NCI-H2107 (cell line): ENCODE data around the gene SPSB1.
"Not testable (repeated sequence)": the region's sequence is repeated elsewhere in the genome, so short reads cannot be mapped to it uniquely, and the experiment has no call there.

Source experiments
- DNase-seq: peaks from one replicate; lab custom pipeline; 2025; lab: John Stamatoyannopoulos, UW

Gene SPSB1

DNA sequence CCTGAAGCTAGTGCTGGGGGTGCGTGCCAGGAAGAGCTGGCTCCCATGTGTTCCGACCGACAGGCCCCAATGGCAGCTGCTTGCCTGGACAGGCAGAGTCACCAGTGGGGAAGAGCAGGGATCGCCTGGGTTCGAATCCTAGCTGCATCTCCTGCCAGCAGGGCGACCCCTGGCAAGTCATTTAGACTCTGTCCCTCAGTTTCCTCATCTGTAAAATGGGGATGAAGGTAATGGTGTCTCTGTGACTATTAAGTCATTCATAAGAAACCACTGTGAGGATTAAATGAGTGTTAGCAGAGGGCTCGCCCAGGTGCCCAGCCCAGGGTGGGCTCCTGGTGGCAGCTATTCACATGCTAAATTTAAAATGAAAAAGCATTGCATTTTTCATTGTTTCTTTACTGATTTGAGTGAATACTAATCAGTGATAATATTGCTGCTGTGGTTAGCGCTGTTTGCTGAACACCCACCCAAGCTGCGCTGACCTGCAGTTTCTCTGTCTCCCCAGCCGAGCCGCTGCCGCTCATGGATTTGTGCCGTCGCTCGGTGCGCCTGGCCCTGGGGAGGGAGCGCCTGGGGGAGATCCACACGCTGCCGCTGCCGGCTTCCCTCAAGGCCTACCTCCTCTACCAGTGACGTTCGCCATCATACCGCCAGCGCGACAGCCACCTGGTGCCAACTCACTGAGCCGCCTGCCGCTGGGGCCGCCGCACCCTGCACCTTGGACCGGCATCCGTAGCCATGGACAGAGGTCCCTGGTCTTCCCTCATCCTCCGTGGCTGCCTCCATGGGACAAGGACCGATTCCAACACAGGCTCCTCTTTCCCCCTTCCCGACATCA lies 74.5 kb downstream of the SPSB1 start:
- no peak for DNase-seq

DNA sequence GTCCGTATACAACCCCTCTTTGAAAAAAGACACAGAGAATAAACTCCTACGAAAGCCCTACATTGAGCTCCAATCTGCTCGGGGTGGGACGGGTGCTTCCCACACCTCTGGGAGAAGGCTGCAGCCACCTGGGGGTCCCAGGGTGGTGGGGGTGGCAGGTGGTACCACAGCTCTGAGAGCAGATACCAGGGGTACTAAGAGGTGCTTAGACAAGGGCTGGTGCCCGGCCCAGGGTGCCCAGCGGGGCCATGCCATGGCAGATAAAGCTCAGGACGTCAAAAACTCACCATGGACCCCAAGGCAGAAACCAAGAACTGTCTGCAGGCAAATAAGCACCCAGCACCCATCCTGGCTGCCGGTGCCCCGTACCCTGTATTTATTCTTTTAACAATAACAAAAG lies 75.1 kb downstream of the SPSB1 start:
- DNase-seq: no peak

DNA sequence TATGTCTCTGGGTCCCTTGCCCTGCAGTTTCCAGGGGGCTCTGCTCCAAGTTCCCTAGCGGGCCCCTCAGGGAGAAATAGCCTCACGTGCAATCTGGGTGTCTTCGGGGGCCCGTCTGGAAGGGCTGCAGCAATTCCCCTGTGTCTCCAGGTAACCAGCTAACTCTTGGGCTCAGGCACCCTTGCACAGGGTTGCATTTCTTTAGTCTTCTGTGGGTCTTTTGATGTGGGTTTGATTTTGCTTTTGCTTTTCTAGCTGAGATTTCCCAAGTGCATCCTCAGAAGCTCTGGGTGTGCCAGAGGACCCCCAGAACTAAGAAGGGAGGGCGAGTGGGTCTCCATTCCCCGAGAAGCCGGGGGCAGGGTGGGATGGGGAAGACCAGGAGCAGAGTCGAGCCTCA lies 75.7 kb downstream of the SPSB1 start:
- DNase-seq: no peak

DNA sequence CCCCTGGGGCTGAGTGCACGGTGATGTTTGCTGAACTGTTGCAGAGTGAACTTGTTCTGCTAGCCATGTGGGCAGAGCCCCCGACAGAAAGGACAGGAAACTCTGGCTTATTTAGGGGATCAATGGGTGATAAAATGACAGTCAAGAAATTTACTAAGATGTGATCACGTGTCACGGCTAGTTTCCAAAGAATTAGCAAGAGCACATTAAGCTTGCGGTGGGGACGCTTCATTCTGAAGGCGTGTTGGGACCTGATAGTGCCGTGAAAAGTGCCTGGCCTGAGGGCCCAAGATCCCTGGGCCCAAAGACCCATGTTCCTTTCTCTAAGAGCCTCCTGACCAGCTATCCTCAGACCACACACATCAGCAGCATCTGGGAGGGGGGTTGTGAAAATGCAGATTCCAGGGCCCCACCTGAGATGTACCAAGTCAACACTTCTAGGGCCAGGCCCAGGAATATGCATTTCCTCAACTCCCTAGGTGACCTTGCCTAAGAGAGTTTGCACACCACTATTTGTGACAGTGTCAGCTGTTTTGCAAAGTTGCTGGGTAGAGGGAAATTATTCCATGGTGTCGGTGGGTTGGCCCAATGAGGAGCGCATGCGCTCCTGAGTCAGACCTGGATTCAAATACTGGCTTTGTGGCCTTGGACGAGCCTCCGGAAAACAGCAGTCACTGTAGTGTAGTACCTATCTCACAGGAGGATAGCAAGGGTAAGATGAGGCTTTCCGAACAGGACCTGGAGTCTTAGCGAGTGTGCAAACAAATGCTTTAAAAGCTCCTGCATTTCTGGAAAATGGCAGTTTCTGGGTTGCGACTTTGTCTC lies 77.5 kb downstream of the SPSB1 start:
- no peak for DNase-seq

DNA sequence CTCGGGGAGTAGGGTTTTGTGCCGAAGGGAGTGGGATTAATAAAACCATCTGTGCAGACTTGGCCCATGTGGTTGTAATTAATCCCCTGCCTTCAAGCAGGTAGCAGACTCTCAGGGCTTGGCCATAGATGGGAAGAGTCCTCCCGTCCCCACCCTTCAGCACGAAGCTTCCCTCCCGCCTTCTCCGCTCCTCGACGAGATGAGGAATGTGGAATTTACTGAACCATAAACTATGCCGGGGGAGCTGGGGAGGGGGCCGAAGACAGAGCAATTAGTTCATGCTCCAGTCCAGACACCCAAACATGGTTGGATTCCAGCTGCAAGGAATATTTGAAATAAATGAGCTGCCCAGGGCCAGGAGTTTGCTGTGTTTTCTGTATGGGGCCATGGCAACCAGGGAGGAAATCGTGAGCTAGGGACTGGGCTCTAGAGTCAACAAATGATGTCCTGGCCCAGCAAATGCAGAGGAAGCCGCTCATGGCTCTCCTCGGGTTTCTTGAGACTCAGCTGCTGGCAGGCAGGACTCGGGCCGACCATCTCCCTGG lies 78.8 kb downstream of the SPSB1 start:
- DNase-seq: no peak

DNA sequence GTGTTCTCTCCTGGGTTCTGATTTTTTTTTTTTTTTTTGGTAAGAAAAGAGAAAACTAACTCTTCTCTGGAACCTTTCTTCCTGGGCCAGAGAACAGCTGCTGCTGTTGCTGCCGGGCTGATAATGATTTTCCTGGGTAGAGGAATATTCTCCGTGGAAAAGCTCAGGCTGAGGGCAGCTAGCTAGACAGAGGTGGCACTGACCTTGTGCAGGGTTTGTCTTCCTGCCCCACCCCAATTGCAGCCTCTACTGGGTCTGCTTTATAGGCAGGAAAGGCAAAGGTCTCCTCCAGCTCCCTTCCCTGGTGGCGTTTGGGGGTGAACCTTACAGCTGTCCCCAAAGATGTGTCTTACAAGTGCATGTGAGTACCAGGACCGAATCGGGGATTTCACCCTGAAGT lies 79.3 kb downstream of the SPSB1 start:
- no peak for DNase-seq

DNA sequence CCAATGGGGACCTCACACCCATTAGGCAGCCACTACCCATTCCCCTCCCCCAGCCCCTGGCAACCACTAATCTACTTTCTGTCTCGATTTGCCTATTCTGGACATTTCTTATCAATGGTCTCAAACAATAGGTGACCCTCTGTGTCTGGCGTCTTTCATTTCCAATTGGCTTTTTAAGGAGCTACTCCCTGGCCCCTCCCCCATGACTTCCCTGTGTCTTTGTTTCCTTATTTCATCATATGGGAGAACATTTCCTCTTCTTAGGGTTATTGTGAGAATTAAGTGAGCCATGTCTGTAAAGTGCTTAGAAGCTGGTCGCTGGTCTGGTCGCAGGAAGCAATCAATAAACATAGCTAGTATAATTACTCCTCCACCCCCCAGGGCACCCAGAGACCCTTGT lies 80.9 kb downstream of the SPSB1 start:
- no peak for DNase-seq

DNA sequence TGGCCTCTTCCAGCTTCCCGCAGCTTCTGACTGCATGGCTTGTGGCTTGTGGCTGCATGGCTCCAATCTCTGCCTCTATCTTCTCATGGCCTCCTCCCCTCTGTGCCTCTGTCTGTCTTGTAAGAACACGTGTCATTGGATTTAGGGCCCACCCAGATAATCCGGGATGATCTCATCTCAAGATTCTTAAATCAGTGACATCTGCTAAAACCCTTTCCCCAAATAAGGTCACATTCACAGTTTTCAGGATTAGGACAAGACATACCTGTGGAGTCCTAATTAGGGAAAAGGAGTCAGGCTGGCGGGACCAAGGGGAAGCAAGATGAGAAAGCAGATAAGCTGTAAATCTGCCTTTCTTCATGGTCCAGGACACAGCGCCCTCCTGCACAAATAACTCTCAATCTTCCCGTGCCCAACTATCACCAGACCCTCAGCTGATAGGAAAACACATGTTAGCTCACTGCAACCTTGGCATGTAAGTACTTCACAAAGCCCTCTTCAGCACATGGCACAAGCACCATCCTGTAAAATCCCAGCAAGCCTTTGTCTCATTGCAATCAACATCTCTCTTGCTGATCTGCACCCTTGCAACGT lies 82.2 kb downstream of the SPSB1 start:
- DNase-seq: no peak

DNA sequence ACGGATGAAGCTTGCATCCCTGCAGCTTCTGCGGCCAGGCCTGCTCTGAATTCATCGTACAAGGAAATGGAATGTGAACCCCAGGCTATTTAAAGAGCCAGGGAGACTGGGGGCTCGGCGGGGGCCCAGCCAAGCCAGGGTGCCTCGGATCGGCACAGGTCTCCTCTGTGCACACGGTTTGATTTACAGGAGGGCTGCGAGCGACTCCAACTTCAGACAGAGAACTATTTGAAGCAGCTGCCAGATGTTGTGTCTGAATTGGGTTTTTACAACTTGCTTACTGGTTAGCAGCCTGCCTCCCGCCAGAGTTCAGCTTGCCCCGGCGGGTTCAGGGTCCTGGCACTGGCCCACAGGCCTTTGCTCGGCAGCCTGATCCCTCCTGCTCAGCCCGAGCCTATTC lies 83.2 kb downstream of the SPSB1 start:
- no peak for DNase-seq

DNA sequence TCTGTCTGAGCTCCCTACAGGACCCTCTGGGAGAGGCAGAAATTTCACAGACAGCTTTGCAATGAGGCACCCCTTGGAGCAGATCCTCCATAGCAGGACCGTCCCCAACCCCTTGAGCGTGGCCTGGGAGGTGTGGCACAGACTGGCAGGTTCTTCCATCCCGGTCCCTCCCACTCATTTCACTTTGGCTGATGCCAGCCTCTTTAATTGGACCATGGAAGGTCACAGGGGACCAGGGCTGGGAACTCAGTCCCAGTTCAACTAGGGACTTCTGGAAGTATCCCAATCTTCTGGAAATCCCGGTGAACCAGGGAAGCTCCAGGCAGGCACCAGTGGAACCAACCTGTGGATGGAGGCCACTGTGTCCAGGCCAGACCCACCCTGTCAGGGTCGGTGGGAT lies 83.7 kb downstream of the SPSB1 start:
- no peak for DNase-seq

DNA sequence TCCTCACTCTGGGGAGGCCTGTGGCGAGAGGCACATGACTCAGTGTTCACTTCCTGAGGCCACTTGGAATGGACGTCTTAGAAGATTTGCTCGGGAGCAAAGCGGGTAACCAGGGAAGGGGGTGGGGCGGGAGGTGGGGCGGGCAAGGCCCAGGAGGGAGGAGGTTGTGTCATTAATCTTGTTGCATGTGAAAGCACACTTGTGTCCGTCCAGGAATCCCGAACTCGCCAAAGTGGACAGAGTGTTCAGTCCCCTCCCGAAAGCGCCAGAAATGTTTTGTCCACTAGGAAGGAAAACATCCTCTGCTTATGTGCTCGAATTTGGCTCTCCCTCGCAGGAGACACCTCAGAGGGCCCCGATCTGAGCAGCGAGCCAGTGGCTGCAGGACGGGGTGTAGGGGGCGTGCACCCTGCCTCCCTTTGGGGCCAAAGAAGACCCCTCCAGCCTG lies 84.2 kb downstream of the SPSB1 start:
- DNase-seq: no peak

DNA sequence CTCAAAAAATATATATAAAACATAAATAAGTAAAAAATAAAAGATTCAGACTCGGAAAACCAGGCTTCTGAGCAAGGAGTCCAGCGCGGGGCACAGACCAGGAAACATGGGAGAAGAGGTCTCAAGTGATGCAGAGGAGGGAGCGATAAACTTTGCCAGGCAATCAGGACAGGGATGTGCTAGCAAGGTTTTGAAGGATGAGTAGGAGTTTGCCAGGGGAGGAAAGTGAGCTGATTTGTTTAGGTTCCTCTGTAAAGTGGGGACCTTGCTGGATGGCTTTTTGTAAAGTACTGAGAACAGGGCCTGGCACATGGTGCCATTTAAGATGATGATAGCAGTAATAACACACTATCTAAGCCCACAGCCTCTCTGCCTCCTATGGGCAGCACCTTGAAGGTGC lies 86.1 kb downstream of the SPSB1 start:
- DNase-seq: no peak

DNA sequence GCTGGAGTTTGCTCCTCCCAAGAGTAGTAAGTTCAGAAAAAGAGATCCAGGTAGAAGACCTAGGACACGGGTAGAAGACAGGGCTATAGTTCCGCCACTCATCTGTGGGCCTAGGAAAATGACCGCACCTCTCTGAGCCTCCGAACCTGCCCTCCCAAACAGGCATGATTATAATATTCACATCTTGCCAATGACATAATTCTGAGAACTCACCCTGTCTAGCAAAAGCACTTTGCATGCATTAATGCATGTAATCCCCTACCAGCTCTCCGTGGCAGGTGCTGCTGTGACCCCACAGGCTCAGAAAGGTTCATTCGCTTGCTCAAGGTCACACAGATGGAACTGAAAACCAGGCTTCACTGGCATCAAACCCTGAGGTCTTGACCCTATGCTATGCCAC lies 88.0 kb downstream of the SPSB1 start:
- DNase-seq: no peak

DNA sequence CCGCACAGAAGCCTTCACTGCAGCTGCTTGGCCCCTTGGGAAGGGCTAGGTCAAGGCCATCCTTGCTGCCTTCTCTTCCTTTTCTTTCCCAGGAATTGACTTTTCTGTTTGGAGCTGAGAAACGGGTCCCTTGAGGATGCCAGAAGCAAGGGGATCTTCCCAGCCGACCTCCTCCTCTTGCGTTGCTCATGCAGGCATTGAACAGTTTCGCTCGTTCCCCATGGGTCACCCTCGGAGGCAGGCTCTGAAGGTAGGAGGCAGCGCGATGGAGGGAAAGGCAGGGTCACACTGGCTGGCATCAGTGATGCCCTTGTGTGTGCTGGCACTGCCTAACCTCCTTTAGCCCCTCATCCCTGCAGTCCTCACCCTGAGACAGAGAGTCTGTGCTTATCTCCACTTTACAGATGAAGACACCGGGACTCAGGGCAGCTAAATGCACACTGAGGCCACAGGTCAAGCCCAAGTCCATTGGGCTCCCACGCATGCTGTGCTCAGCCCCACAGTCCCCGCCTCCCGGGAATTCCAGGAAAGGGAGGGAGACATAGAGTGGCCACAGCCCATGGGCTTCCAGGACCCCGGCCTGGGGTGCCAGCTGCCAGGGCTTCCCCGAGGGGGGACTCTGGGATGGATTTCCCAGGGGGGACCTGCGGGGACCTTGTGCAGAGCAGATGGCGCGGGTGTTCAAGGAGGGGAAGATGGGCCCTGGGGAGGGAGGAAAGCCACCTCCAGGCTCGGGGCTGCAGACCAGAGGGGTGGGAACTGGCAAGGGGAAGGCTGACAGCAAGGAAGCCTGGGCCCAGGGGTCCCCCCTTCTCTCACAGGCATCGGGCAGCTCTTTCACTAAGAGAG lies 90.2 kb downstream of the SPSB1 start:
- DNase-seq: no peak

DNA sequence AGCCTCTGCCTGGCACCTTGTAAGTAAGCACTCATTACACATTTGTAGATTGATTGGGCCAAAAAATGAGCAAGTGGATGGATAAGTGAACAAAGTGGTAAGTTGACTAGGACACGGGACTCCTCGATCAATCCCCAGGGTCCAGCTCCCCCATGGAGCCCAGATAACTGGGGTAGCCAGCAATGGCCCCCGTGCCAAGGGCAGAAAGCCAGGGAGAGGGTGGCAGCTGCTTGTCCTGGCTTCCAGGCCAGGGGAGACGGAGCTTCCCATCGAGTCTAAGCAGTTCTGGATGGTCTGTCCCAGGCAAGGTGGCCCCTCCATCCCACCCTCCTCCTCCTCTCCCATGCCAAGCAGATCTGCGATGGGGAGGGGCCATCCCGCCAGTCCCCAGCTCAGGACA lies 91.4 kb downstream of the SPSB1 start:
- DNase-seq: no peak

DNA sequence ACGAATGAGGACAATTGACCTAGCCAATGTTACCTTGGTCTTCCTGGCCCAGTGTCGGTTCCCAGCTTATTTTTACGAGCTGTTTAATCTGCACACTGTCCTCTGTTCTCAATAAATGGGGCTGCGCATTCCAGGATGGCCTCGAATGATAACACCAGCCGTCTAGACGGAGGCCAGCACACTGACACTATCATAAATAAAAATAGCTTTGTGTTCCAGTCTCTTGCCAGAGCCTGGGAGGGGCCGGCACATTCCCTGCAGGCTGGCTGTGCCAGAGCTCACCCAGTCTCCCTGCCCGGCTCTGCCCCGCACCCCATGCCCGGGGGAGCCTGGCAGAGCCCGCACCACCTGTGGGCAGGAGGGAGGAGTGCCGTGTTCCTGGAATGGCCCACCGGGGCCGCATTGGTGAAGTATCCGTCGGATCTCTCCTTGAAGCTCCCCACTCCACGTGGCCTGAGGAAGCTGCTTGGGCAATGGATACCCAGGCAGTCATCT lies 92.1 kb downstream of the SPSB1 start:
- no peak for DNase-seq

DNA sequence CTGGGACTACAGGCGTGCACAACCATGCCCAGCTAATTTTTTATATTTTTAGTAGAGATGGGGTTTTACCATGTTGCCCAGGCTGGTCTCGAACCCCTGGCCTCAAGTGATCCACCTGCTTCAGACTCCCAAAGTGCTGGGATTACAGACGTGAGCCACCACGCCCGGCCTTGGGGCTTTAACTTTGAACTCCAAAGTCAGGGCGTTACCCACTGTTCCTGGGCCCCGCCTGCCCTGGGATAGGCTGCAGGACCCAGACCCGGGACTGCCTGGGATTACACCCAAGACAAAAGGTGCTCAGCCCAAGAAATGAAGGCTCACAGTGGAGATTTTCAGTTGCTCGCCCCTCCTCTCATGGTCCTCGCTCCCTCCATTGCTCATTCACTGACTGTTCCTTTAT lies 92.7 kb downstream of the SPSB1 start:
- DNase-seq: not testable (repeated sequence)

DNA sequence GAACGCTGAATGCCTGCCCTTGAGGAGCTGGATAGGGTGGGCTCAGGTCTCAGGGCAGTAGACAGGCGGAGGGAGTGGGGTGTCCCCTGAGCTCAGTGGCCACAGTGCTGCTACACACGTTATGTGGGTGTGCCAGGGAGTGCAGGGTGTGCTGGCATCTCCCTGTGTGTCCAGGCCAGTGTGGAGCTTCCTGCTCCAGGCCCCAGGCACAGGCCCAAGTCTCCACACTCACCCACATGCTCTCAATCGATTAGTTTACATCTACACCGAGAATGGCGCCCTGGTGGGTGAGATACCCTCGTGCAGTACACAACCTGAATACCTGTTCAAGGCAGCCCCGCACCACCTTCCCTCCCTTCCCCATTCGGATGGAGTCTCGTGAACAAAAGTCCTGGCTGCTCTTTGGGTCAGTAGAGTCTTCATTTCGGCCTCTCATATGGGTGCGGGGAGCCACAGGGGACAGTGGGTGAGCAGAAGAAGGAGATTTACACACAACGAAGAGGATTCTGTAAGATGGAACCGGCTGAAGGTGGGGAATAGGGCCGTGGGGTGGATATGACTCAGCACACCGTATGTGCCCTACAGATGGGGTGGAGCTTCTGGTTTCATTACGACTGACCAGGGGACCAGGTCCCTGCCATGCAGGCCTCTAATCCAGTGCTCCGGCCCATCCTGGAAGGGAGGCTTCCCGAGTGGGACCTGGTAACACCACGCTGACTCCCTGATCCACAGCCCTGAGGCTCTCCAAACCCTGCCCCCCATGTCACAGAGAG lies 93.3 kb downstream of the SPSB1 start:
- DNase-seq: no peak

DNA sequence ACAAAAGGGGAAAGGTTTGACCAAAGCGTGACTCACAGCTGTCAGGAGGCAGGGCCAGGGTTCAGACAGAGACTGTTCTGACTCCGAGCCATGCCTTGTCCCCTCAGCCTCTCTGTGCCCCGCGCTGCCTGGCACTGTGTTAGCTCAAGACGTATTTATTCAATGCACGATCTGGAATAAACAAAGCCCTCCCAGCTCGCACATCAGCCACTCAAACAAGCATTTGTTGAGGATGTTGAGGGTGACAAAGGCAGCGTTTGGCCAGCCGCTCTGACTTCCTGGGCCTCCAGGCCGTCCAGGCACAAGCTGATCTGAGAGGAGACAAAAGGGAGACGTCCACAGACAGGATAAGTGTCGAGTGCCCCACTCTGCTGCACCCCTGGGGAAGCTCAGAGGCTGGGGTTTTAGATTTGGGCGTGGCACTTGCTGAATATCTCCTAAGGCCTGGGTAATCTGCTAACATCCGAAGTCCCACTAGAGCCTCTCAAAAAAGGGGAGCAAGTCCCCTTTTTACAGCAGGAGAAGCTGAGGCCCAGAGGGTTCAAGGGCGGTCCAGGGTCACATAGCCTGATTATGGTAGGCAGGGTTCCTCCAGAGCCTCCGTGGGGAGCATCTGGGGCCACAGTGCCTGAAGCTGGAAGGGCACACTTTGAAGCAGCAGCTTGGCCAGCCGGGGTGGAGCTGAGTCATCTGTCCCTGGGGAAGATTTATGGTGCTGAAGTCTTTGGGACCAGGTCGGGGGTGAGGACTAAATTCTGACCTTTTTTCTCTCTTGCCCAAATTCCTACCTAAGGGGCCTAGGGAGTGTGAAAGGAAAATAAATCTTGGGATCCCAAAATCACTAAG lies 95.9 kb downstream of the SPSB1 start:
- DNase-seq: no peak

DNA sequence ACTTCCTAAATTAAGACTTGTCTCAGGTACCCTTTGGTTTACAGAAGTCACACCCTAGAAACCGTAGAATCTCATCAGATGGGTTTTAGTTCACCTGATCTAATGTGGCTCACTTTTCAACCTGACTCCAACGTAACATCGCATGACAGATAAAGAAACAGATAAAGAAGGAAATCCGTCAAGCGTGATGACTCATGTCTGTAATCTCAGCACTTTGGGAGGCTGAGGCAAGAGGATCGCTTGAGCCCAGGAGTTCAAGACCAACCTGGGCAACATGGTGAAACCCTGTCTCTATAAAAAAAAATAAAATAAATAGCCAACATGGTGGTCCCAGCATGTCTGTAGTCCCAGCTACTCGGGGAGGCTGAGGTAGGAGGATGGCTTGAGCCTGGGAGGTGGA lies 97.3 kb downstream of the SPSB1 start:
- no peak for DNase-seq
